Measurements from ENCODE around the gene RAB31.

Gene RAB31

GRCh38 chr18:9808295-9809241 is 100.5 kb downstream of the RAB31 start:
- H3K27me3 Mint-ChIP-seq: no peaks in the 10 kb centered on the region
- no peaks in the 10 kb centered on the region for H3K36me3 Mint-ChIP-seq (ENCODE audit: low read depth)
- no peak overlapping the region for H3K4me3 Mint-ChIP-seq
- no peaks in the 10 kb centered on the region for H3K4me1 Mint-ChIP-seq
- DNase-seq (no peak), ATAC-seq (no peak)
- no peaks in the 10 kb centered on the region for H3K9me3 Mint-ChIP-seq
- no peak overlapping the region for H3K27ac Mint-ChIP-seq

GRCh38 chr18:9809697-9810096 is 101.6 kb downstream of the RAB31 start:
- Mint-ChIP-seq H3K4me3 (no peak overlapping the region), H3K4me1 (no peaks in the 10 kb centered on the region), H3K27me3 (no peaks in the 10 kb centered on the region), H3K9me3 (no peaks in the 10 kb centered on the region), H3K27ac (no peak overlapping the region), H3K36me3 (ENCODE audit: low read depth) (no peaks in the 10 kb centered on the region)
- no peak for ATAC-seq
- no peak for DNase-seq

- H3K27ac Mint-ChIP-seq: no peak overlapping the region
Observed at GRCh38 chr18:9810299-9810698, 102.2 kb downstream of the RAB31 start.

GRCh38 chr18:9810994-9811705 is 103.0 kb downstream of the RAB31 start:
- DNase-seq (no peak), ATAC-seq (no peak)
- H3K27ac Mint-ChIP-seq: no peak overlapping the region
- H3K4me3 Mint-ChIP-seq: no peak overlapping the region
- no peaks in the 10 kb centered on the region for H3K36me3 Mint-ChIP-seq (ENCODE audit: low read depth)
- no peaks in the 10 kb centered on the region for H3K9me3 Mint-ChIP-seq
- H3K4me1 Mint-ChIP-seq: no peaks in the 10 kb centered on the region
- H3K27me3 Mint-ChIP-seq: no peaks in the 10 kb centered on the region

More at GRCh38 chr18:9810299-9810698, 102.2 kb downstream of the RAB31 start:
- no peak overlapping the region for H3K4me3 Mint-ChIP-seq
- no peaks in the 10 kb centered on the region for H3K36me3 Mint-ChIP-seq (ENCODE audit: low read depth)
- ATAC-seq: no peak
- no peaks in the 10 kb centered on the region for H3K9me3 Mint-ChIP-seq
- no peak for DNase-seq
- H3K27me3 Mint-ChIP-seq: no peaks in the 10 kb centered on the region
- no peaks in the 10 kb centered on the region for H3K4me1 Mint-ChIP-seq

- H3K27ac Mint-ChIP-seq: no peak overlapping the region
- DNase-seq (no peak), ATAC-seq (no peak)
- no peaks in the 10 kb centered on the region for H3K27me3 Mint-ChIP-seq
- H3K4me1 Mint-ChIP-seq: no peaks in the 10 kb centered on the region
- H3K36me3 Mint-ChIP-seq (ENCODE audit: low read depth): no peaks in the 10 kb centered on the region
- H3K9me3 Mint-ChIP-seq: no peaks in the 10 kb centered on the region
- no peak overlapping the region for H3K4me3 Mint-ChIP-seq
Observed at GRCh38 chr18:9811978-9812377, 103.9 kb downstream of the RAB31 start.

GRCh38 chr18:9814431-9814830 is 106.3 kb downstream of the RAB31 start:
- H3K4me3 Mint-ChIP-seq: no peak overlapping the region
- no peak overlapping the region for H3K27ac Mint-ChIP-seq
- H3K9me3 Mint-ChIP-seq: peaks cover 6% of the 10 kb centered on the region
- ATAC-seq (no peak), DNase-seq (no peak)
- H3K36me3 Mint-ChIP-seq (ENCODE audit: low read depth): no peaks in the 10 kb centered on the region
- no peaks in the 10 kb centered on the region for H3K4me1 Mint-ChIP-seq
- H3K27me3 Mint-ChIP-seq: peaks cover 2% of the 10 kb centered on the region

- Mint-ChIP-seq H3K4me1 (no peaks in the 10 kb centered on the region), H3K27ac (no peak overlapping the region)
Observed at GRCh38 chr18:9817286-9817685, 109.2 kb downstream of the RAB31 start.

GRCh38 chr18:9817725-9818422 is 109.8 kb downstream of the RAB31 start:
- H3K4me3 Mint-ChIP-seq: no peak overlapping the region
- peaks cover 8% of the 10 kb centered on the region for H3K27me3 Mint-ChIP-seq
- no peak for ATAC-seq
- H3K27ac Mint-ChIP-seq: no peak overlapping the region
- no peaks in the 10 kb centered on the region for H3K36me3 Mint-ChIP-seq (ENCODE audit: low read depth)
- peaks cover 9% of the 10 kb centered on the region for H3K9me3 Mint-ChIP-seq
- no peaks in the 10 kb centered on the region for H3K4me1 Mint-ChIP-seq
- no peak for DNase-seq

More at GRCh38 chr18:9817286-9817685, 109.2 kb downstream of the RAB31 start:
- ATAC-seq (no peak), DNase-seq (no peak)
- Mint-ChIP-seq H3K36me3 (ENCODE audit: low read depth) (no peaks in the 10 kb centered on the region), H3K27me3 (peaks cover 8% of the 10 kb centered on the region), H3K4me3 (no peak overlapping the region), H3K9me3 (peaks cover 9% of the 10 kb centered on the region)

- DNase-seq (no peak), ATAC-seq (no peak)
- H3K9me3 Mint-ChIP-seq: peaks cover 9% of the 10 kb centered on the region
- no peaks in the 10 kb centered on the region for H3K4me1 Mint-ChIP-seq
- peaks cover 8% of the 10 kb centered on the region for H3K27me3 Mint-ChIP-seq
- H3K27ac Mint-ChIP-seq: no peak overlapping the region
- no peaks in the 10 kb centered on the region for H3K36me3 Mint-ChIP-seq (ENCODE audit: low read depth)
- H3K4me3 Mint-ChIP-seq: no peak overlapping the region
Observed at GRCh38 chr18:9818423-9818734, 110.3 kb downstream of the RAB31 start.

GRCh38 chr18:9820127-9820526 is 112.0 kb downstream of the RAB31 start:
- H3K9me3 Mint-ChIP-seq: peaks cover 9% of the 10 kb centered on the region
- no peak for ATAC-seq
- DNase-seq: no peak
- H3K36me3 Mint-ChIP-seq (ENCODE audit: low read depth): no peaks in the 10 kb centered on the region
- H3K27ac Mint-ChIP-seq: no peak overlapping the region
- H3K4me1 Mint-ChIP-seq: no peaks in the 10 kb centered on the region
- peaks cover 8% of the 10 kb centered on the region for H3K27me3 Mint-ChIP-seq
- H3K4me3 Mint-ChIP-seq: no peak overlapping the region

- Mint-ChIP-seq H3K36me3 (ENCODE audit: low read depth) (no peaks in the 10 kb centered on the region), H3K4me3 (no peak overlapping the region), H3K9me3 (peaks cover 9% of the 10 kb centered on the region), H3K27me3 (peaks cover 9% of the 10 kb centered on the region), H3K4me1 (no peaks in the 10 kb centered on the region), H3K27ac (no peak overlapping the region)
- ATAC-seq (no peak), DNase-seq (no peak)
Observed at GRCh38 chr18:9820719-9821118, 112.6 kb downstream of the RAB31 start.

- no peak overlapping the region for H3K4me3 Mint-ChIP-seq
- H3K4me1 Mint-ChIP-seq: no peaks in the 10 kb centered on the region
- ATAC-seq (no peak), DNase-seq (no peak)
- H3K27ac Mint-ChIP-seq: no peak overlapping the region
- H3K36me3 Mint-ChIP-seq (ENCODE audit: low read depth): no peaks in the 10 kb centered on the region
- H3K27me3 Mint-ChIP-seq: peaks cover 10% of the 10 kb centered on the region
- peaks cover 9% of the 10 kb centered on the region for H3K9me3 Mint-ChIP-seq
Observed at GRCh38 chr18:9822587-9823185, 114.6 kb downstream of the RAB31 start.

GRCh38 chr18:9823805-9824473 is 115.8 kb downstream of the RAB31 start:
- Mint-ChIP-seq H3K4me1 (no peaks in the 10 kb centered on the region), H3K27me3 (peaks cover 8% of the 10 kb centered on the region), H3K36me3 (ENCODE audit: low read depth) (no peaks in the 10 kb centered on the region), H3K4me3 (no peak overlapping the region), H3K9me3 (peaks cover 5% of the 10 kb centered on the region), H3K27ac (no peak overlapping the region)
- DNase-seq: no peak
- no peak for ATAC-seq

GRCh38 chr18:9824474-9824832 is 116.4 kb downstream of the RAB31 start:
- H3K9me3 Mint-ChIP-seq: peaks cover 3% of the 10 kb centered on the region
- no peak overlapping the region for H3K27ac Mint-ChIP-seq
- H3K27me3 Mint-ChIP-seq: peaks cover 8% of the 10 kb centered on the region
- no peaks in the 10 kb centered on the region for H3K4me1 Mint-ChIP-seq
- ATAC-seq: no peak
- no peaks in the 10 kb centered on the region for H3K36me3 Mint-ChIP-seq (ENCODE audit: low read depth)
- no peak for DNase-seq
- H3K4me3 Mint-ChIP-seq: no peak overlapping the region

Data from activated naive CD8-positive, alpha-beta T cell treated with anti-CD3 and anti-CD28 coated beads, Interleukin-2, amount 50 U/mL, for 24 hours (primary cell).